HG02610 (cell line): ENCODE measurements around the gene FOXP1.

Experiments
- ATAC-seq: cut with Tn5 transposase; IDR thresholded peaks from one replicate; pipeline ENCODE4 v1.9.1; 2021; ENCODE audit warnings: mild to moderate bottlenecking, moderate library complexity; ENCODE audit not compliant: unreplicated experiment

The FOXP1 gene

DNA sequence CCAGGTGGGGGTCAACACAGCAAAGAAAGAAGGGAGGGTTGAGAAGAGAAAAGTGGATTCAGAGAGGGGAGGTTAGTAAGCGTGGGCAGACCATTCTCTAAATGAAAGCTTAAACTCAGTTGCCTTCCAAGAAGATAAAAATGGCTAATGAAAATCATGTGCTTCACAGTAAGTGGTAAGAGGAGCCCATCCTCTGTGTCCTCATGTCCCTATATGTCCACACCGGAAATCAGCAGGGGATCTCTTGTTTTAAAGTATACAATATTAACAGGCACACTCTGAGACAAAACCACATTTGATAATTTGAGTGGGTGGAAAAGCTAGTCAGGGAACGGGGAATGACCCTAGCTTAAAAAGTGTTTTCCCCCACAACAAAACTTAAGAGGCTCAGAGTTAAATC is 4.4 kb upstream of the FOXP1 start:
- ATAC-seq = no peak

DNA sequence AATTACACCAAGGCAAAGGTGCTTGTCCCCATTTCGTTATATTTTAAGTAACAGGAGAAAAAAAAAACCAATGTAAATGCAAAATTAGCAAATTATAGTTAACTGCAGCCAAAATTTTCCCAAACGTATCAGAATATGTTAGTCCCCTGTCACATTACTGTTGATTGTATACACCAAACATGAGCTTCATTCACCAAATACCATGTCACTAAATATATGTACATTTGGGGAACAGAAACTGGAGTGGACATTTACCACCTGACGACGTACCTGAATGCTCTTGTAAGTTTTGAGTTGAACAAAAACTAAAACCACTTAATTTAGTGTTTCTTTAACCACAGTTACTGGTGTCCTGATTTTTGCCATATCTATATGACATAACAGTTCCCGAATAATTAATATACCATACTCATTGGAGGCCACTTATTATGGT is 3.3 kb upstream of the FOXP1 start:
- no peak for ATAC-seq

DNA sequence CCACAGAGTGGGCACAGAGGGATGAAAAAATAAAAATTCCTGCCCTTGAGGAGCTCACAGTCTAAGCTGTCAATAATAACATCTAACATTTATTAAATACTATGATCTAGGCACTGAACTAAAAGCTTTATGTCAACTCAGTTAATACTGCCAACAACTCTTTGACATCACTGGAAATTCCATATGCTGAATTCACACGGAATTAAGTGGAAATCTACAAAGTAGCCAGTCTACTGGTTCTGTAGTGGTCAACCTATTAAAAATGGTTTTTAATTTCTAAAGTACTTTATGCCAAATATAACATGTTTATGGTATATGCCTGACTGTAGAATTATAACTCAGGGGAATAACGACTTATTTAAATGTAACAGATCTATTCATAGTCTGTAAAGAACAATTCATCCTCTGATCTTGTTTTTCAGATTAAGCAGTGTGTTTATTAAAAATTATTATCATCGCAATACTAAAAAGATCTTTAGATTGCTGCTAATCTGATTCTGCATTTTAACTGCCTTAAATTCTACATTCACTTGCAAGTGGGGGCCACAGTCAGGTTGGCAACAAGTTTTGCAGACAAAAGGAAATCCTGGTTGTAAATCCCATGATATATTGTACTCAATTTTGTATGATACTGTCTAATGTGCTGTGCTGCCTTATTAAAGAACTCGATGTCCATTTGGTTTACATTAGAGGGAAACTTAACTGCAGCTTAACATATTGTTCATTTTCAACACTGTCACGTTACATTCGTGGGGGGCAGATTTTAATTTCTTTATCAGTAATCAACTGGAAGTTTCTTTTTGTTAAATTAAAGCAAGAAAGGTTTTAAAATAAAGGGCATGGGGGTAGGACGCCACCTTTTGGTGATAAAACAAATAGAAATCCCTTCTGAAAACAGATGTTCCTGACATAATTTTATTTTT is 2.6 kb upstream of the FOXP1 start:
- no peak for ATAC-seq

DNA sequence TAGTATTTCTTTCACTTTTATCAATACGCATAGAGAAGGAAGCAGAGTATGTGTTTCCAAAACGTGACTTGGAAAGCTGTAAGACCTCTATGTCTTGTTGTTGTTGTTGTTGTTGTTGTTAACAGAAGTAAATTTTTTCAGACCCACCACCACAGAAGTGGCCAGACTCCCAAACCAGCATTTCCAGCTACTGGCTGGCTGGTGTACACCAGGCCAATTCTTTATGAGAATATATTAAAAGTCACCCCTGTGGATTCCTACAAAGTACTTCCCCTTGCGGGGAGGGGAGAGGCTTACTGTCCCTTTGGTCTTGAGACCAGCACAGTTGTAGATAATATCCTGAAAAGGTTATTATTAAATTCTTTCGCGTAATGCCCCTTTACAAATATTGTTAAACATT is 1.6 kb upstream of the FOXP1 start:
- ATAC-seq = no peak

- no peak for ATAC-seq
These were observed 975 bp upstream of the FOXP1 start for GRCh38 chr3:71584394-71585011.

GRCh38 chr3:71582612-71583565 is 639 bp downstream of the FOXP1 start:
- no peak for ATAC-seq

- ATAC-seq = no peak
These were observed 1.4 kb downstream of the FOXP1 start for GRCh38 chr3:71582036-71582611.

- no peak for ATAC-seq
These were observed 2.0 kb downstream of the FOXP1 start for GRCh38 chr3:71581457-71582035.

- no peak for ATAC-seq
These were observed 2.7 kb downstream of the FOXP1 start for GRCh38 chr3:71580636-71581456.

- no peak for ATAC-seq
These were observed 3.6 kb downstream of the FOXP1 start for GRCh38 chr3:71579935-71580406.

- ATAC-seq = no peak
These were observed 4.1 kb downstream of the FOXP1 start for GRCh38 chr3:71579326-71579934.

GRCh38 chr3:71578054-71578751 is 5.3 kb downstream of the FOXP1 start:
- ATAC-seq = no peak

GRCh38 chr3:71577011-71577410 is 6.5 kb downstream of the FOXP1 start:
- ATAC-seq = no peak

DNA sequence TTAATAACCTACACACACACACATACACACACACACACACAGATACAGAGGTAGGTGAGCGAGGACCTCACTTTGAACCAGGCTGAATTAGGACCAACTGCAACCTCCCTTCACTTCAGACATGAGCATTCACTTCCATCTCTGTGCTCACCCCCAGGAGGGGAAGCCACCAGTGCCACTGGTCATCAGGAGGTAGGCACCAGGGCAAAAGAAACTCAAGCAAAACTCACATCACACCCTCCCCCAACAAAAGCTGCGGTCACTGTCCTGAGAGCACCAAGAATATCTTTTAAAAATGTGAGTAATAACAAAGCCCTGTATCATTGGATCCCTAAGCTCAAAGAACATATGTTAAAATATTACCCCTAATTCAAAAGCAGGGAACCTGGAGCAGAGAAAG is 8.1 kb downstream of the FOXP1 start:
- no peak for ATAC-seq

DNA sequence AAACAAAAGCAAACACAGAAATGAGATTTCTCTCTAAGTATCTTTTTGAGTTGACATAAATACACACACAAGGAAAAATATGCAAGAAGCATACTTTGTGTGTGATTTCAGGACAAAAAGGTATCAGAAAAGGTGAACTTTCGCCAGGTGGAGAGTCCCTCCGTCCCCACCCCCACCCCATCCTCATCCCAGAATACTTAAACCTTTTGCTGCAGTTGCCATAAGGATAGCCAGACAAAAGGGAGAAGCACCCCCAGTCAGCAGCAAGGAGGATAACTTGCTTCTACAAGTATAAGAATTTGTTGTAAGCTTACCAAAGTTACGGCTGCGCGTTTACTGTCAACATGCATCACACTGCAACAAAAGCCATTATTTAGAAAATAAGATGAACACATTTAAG is 10.3 kb downstream of the FOXP1 start:
- ATAC-seq = no peak

DNA sequence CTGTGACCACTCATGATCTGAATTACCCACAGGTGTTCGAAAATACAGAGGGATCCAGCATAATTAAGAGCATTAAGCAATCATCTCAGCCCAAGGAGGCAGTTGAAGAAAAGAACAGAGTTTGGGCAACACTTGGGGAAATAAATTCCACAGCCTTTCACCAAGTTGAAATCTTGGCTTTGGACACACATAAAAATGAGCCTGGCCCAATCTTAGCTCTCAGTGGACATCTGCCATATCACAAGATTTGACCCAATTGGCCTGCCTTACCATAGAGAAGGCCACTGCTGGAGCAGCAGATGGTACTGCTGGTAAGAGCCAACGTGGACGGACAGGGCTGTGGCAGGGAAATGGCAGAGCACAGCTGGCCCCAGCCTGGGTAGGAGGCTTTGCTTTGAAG is 13.0 kb downstream of the FOXP1 start:
- no peak for ATAC-seq

GRCh38 chr3:71568207-71568606 is 15.3 kb downstream of the FOXP1 start:
- no peak for ATAC-seq

DNA sequence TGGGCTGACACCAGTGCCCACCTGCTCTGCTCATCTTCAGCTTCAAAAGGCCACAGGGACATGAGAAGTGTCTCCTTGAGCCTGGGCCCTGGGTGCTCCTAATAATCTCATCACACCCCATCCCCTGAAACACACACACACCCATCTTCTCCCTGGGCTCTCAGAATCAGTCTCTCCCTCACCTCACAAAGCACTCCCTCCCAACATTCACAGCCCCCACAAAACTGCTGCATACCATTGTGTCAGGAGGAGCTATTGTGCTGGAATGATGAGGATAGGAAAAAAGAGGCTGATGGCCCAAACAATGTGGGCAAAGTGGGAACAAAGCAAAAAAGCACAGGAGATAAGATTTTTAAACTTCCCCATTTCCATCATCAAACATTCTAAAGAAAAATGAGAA is 16.8 kb downstream of the FOXP1 start:
- ATAC-seq = no peak
